Hematopoietic multipotent progenitor cell treated with erythropoietin and hydrocortisone succinate and interleukin-3 and kit ligand, for 15 days (in vitro differentiated cells): ENCODE measurements around the gene LAMC1.

Experiments
- DNase-seq: peaks from one replicate; pipeline ENCODE4 v3.0.0-alpha.2; 2015; ENCODE audit warnings: low spot score

The LAMC1 gene

GRCh38 chr1:183023146-183023600 lies at the start of gene LAMC1:
TSS of gene LAMC1 (plus strand) at chr1:183023420. CDS start at chr1:183023717, 297 bp downstream.
- no peak for DNase-seq

DNA sequence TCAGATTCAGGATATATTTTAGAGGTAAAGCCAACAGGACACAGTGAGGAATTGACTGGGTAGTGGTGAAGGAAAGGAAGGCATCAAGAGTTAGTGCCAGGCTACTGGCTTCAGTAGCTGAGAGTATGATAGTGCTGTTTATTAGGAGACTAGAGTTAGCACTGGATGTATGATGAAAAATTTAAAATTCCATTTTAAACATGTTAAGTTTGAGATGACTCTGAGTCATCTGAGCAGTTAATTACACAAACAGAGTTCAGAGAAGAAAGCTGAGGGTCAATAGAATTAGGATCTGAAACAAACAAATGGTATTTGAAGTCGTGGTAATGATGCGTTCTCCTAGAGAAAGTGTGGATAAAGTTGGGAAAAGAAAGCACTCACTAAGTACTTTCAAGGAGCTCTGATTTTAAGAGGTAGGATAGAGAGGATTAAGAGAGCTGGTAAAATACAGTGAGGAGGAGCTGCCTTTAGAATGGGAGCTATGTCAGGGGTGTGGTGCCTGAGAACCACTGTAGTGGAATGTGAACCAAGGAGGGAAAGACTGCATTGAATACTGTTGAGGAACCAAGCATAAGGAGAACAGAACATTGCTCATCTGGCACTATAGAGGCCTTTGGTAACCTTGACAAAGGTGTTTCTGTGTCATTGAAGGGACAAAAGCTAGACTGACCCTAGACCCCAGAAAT lies 48.6 kb upstream of the LAMC1 start:
- no peak for DNase-seq

GRCh38 chr1:182977480-182977879 lies 45.7 kb upstream of the LAMC1 start:
- no peak for DNase-seq

- DNase-seq = no peak
Observed at GRCh38 chr1:182978151-182978853, 44.9 kb upstream of the LAMC1 start.

DNA sequence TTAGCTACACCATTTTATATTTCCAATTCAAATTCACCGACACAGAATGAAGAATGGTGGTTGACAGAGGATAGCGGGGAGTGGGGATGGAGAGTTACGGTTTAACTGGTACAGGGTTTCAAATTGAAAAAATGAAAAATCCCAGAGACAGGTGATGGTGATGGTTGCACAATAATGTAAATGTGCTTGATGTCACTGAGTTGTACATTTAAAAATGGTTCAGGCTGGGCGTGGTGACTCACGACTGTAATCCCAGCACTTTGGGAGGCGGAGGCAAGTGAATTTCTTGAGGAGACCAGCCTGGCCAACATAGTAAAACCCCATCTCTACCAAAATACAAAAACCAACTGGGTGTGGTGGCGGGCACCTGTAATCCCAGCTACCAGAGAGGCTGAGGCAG lies 39.1 kb upstream of the LAMC1 start:
- DNase-seq = no peak

DNA sequence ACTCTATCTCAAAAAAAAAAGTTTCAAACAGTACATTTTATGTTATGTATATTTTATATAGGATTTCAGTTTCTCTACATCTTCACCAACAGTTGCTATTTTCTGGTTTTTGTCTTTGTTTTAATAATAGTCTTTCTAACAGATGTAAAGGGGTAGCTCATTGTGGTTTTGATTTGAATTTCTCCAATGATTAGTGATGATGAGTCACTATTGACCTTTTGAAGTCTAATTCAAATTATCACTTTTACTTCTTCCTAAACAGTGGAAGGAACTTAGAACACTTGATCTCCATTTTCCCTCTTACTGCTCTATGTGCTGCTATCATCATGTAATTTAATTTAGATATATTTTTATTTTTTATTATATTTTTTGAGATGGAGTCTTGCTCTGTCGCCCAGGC lies 38.6 kb upstream of the LAMC1 start:
- DNase-seq = no peak

DNA sequence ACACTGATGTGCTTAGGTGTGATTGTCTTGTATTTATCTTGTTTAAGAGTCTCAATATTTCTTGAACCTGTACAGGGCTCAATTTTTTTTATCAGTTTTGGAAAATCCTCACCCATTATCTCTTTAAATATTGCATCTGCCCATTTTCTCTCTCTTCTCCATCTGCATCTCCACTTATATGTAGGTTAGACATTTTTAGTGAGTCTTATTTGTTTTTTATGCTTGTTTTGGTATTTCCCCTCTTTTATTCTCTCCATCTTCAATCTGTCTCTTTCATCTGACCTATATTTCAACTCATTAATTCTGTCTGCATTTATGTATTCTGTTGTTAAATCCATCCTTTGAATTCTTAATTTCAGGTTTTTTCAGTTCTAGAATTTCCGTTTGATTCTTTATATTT lies 37.3 kb upstream of the LAMC1 start:
- DNase-seq = no peak

GRCh38 chr1:182990413-182991144 lies 32.6 kb upstream of the LAMC1 start:
- DNase-seq = no peak

GRCh38 chr1:182993746-182994145 lies 29.5 kb upstream of the LAMC1 start:
- DNase-seq = no peak

DNA sequence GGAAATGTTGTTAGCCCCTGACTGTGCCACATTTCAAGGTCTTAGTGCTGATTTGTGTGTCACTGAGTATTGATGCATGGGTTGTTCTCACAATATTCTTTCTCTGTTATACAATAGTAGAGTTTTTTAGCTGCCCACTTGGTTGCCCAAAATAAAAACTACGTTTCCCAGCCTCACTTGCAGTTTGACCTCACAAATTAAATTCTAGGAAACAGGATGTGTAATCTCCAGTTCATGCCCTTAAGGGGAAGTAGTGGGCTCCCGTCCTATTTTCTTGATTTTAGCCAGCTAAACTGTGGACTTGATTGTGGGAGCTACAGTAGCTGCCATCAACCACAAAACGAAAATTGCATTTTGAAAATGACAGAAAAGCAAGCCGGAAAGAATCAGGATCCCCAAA lies 27.3 kb upstream of the LAMC1 start:
- DNase-seq = no peak

- no peak for DNase-seq
Observed at GRCh38 chr1:182996816-182997215, 26.4 kb upstream of the LAMC1 start.

- DNase-seq = no peak
Observed at GRCh38 chr1:182998482-182998881, 24.7 kb upstream of the LAMC1 start.

DNA sequence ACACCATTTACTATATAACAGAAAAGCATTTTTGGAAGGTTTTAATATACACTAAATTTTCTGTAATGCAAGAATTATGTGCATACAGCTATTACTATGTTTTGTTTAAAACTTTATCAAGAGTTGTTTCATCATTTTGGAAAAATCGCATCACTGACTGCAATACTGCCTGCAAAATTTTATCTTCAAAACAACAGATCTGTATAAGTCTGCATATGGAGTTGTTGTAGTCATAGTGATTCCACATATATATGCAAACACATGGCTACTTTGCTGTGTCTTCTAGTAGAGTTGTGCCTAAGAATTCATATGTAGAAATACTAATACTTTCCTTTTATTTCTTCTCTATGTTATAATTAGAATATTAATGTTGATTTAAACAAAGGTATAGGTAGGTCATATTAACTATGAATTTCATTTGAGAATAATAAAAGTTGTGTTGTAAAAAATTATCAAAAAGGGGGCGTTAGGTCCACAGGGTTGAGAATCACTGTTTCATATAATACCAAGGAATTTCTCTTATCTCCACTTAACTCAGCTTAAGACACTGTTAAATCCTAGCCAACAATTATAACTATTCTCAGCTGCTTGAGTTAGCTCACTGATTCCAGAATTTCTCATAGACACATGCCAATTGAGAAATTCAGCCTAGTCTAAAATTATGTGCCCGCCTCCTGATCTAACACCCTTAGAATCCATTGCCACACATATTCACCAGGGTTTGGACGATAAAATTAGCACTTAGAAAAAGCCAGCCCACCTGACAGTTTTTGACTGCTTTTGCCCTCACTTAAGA lies 22.9 kb upstream of the LAMC1 start:
- DNase-seq = no peak

- no peak for DNase-seq
Observed at GRCh38 chr1:183002267-183002666, 21.0 kb upstream of the LAMC1 start.

DNA sequence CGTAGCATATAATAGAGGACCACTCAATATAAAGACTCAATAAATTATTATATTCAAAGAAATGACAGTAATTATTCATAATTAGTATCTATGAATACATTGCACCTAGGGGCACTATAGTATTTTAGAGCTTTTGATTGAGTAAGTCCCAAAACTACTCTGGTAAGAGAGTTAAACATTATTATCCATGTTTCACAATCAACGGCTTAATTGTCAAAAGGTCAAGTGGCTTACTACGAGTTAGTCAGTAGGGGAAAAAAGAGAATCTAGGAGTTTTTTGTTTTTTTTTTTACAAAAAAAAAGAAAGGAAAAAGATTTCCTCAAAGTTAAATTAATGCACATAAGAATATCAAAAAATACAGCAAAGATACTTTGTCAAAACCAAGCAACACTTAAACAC lies 20.4 kb upstream of the LAMC1 start:
- DNase-seq = no peak

- DNase-seq = no peak
Observed at GRCh38 chr1:183003203-183003602, 20.0 kb upstream of the LAMC1 start.

DNA sequence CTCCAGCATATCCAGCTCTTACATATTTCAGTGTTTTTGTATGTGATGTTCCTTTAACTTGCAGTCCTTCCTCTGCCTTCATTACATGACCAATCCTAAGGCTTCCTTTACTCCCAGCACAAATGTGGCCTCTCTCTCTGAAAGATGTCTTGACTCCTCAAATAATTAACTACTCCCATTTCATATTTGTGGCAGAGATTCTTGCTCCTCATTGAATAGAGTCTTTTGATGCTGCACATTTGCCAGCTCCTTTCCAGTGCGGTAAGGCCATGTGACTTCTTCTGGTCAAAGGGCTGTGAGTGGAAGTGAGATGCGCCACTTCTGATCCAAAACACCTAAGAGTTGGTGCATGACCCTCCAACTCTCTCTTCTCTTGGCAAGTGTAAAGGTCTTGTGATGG lies 19.1 kb upstream of the LAMC1 start:
- no peak for DNase-seq

DNA sequence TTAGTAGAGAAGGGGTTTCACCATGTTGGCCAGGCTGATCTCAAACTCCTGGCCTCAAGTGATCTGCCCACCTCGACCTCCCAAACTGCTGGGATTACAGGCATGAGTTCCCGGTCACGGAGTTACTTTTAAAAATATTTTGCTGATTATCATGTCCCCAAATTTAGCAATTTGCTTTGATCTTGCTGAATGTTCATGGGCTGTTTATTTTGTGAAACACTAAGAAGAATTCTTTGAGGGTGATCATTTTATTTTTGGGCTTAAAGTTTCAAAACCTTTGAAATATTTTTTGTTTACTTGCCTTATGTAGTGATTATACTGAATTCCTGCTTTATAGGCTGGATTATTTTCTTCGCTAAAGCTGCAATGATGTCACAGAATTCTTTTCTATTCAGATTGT lies 11.4 kb upstream of the LAMC1 start:
- no peak for DNase-seq

DNA sequence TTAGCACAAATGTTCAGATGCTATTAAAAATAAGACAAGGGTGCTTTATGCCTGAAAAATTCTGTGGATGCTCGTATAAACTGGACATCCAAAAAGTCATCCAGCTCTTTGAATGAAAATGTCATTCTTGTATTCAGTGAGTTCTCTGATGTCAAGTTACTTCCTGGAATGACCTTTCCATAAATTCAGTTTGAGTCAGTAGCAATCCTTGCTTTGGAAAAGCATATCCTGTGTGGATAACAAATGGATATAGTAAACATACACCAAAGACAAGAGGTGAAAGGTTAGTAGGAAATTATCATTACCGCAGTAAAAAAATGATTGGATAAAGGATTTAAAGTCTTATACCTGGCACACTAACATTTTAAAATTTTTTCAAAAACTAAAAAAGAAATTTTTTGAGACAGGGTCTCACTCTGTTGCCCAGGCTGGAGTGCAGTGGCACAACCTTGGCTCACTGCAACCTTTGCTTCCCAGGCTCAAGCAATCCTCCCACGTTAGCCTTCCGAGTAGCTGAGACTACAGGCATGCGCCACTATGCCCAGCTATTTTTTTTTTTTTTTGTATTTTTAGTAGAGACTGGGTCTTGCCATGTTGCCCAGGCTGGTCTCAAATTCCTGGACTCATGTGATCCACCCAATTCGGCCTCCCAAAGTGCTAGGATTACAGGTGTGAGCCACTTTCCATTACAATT lies 10.8 kb upstream of the LAMC1 start:
- DNase-seq = no peak

DNA sequence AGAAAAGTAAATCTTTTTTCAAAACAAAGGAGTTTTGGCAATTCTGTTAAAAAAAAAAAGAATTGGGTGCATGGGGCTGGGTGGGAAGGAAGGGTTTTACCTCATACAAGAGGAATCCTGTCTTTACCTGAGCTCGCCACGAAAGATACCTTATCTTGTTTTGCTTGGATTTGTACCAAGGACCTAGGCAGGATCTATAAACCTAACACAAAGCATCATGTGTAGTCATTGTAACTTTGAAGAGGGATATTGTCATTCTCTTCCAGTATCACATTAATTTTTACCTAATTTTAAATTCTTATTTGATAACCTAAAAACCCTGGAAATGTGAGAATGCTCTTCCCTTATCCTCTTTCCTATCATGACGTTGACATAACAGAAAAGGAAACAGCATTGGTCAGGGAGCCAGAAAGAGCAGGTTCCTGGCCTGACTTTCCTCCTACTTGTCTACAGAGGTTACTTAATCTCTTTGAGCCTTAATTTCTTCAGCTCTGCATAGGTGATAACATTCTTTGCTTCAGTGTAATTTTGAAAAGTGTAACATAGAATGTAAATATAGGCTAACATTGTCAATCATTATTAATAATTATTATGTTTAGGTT lies 4.0 kb upstream of the LAMC1 start:
- no peak for DNase-seq

DNA sequence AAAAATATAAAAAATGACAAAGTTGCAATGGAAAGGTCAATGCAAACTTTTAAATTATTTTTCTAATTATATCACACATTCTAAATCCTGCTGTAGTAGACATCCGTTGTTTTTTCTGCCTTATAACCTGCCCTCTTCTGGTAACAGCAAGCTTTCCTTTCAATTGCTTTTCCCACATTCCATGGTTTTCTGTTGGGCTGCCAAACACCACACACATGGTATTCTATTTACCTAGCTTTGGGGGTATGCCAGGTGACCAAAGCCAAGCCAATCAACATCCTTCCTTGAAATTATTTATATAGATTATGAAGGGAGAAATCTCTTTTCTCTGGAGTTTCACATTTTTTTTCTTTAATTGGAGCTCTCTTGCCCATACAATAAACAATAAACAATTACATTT lies 3.4 kb upstream of the LAMC1 start:
- DNase-seq = no peak
